OCI-LY1 (cell line): Measurements from ENCODE around the gene NFIX.

ENCODE experiments used
- EZH2 ChIP-seq: fragments of 200-600 bp; sonication (generic), shearing (Covaris generic); IDR thresholded peaks from 2 replicates; pipeline ENCODE4 v1.8.0; 2017; ENCODE audit warnings: borderline replicate concordance, mixed run types, mild to moderate bottlenecking, antibody characterized with exemption, low read length, moderate library complexity, mixed read lengths
- TF ChIP-seq, protein P1 (sequence below): fragments of 200-600 bp; sonication (generic), shearing (Covaris generic); IDR thresholded peaks from 2 replicates; pipeline ENCODE4 v1.5.1; 2017; ENCODE audit warnings: mild to moderate bottlenecking, antibody characterized with exemption, low read length, moderate library complexity, mixed read lengths

DNA sequence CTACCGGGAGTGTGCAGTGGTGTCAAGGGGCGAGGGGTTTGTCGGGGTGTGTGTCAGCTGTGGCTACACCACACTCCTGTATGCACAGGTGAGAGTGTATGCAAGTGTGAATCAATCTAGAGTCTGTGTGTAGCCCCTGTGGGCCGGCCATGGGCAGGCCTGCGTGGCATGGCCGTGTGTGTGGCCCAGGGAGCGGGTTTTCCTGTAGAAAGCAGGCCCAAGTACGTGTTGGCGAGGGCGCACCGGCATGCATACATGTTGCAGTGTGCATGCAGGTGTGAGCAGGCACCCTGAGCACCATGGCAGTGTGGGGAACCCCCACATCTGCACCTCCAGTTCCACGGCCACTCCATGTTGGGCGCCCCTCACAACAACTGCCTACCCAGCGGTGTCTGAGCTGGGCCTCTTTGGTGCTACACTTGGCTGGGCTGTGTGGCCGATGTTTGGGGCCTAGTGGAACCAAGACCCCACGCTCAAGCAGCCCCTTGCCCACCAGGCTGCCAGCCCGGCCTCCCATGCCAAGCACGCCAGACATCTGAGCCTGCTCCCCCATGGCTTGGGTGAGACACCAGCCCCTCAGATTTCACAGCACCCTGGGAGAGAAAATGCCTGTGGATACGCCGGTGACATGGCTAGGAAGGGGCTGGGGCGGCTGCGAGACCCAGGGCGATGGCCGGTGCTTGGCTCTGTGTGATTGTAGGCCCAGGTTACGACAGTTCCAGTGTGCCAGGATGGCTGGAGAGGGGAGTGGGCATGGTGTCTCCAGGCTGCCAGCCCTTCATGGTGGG lies 2.1 kb downstream of the NFIX start:
- TF ChIP-seq, protein P1, sequence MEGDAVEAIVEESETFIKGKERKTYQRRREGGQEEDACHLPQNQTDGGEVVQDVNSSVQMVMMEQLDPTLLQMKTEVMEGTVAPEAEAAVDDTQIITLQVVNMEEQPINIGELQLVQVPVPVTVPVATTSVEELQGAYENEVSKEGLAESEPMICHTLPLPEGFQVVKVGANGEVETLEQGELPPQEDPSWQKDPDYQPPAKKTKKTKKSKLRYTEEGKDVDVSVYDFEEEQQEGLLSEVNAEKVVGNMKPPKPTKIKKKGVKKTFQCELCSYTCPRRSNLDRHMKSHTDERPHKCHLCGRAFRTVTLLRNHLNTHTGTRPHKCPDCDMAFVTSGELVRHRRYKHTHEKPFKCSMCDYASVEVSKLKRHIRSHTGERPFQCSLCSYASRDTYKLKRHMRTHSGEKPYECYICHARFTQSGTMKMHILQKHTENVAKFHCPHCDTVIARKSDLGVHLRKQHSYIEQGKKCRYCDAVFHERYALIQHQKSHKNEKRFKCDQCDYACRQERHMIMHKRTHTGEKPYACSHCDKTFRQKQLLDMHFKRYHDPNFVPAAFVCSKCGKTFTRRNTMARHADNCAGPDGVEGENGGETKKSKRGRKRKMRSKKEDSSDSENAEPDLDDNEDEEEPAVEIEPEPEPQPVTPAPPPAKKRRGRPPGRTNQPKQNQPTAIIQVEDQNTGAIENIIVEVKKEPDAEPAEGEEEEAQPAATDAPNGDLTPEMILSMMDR, result no peak
- no peak for TF ChIP-seq EZH2
